ENCODE data around the gene TNFSF10.
"Not testable (repeated sequence)": the region's sequence is repeated elsewhere in the genome, so short reads cannot be mapped to it uniquely, and the experiment has no call there.

The TNFSF10 gene

DNA sequence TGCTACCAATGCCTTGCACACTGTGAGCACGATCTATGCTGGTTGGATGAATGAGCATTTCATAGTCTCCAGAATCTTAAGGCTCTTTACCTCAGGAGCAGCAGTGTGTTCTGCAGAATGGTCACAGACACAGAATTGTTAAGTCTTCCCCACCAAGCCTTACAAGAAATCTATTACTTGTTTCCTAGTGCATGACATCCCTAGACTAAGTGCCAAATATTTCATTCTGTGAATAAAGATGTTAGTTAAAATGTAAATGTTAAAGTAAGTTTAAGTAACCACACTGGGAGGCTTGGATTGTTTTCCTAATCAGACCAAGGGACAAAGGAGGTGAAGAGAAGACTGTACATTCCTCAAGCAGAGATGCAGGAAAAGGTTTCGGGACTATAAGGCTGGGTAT lies 4.1 kb upstream of the TNFSF10 start:
- H3K9me3 ChIP-seq (ENCODE audit: control insufficient read depth in 1 of 2, low read length in 2 of 2): no peaks in the 10 kb centered on the region
- H3K36me3 ChIP-seq (ENCODE audit: control insufficient read depth in 1 of 2, insufficient read depth in 2 of 2, low read length in 2 of 2): no peaks in the 10 kb centered on the region
- peaks cover 4 to 5% of the 10 kb centered on the region in 2 donors for H3K4me1 ChIP-seq (ENCODE audit: control insufficient read depth in 1 of 2, insufficient read depth in 2 of 2, low read length in 2 of 2)
- H3K4me3 ChIP-seq (ENCODE audit: low read depth in 1 of 2, low read length in 2 of 2): no peak overlapping the region
- H3K27me3 ChIP-seq (ENCODE audit: low read depth, low read length): no peaks in the 10 kb centered on the region
- no peak overlapping the region for H3K27ac ChIP-seq (ENCODE audit: low read length)

DNA sequence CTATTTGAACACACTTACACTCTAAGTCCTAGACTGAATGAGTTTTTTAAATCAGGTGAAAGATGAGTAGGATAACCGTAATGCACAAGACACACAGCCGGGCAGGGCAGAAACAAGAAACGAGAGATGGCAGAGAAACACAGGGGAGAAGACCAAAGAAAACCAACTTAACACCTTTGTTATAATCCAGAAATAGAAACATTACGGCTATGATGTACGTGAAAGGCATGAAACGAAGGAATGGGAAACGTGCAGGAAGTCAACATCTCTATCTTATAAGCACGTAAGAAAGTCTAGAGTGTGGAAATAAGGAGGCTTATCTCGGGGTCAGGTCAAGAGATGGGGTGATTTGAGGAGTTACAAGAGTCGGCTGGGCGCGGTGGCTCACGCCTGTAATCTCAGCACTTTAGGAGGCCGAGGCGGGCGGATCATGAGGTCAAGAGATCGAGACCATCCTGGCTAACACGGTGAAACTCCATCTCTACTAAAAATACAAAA lies 1.9 kb upstream of the TNFSF10 start:
- H3K4me3 ChIP-seq (ENCODE audit: low read depth in 1 of 2, low read length in 2 of 2): no peak overlapping the region
- H3K4me1 ChIP-seq (ENCODE audit: control insufficient read depth in 1 of 2, insufficient read depth in 2 of 2, low read length in 2 of 2): peaks cover 3 to 4% of the 10 kb centered on the region in 2 donors
- H3K36me3 ChIP-seq (ENCODE audit: control insufficient read depth in 1 of 2, insufficient read depth in 2 of 2, low read length in 2 of 2): no peaks in the 10 kb centered on the region
- H3K9me3 ChIP-seq (ENCODE audit: control insufficient read depth in 1 of 2, low read length in 2 of 2): no peaks in the 10 kb centered on the region
- no peak overlapping the region for H3K27ac ChIP-seq (ENCODE audit: low read length)
- H3K27me3 ChIP-seq (ENCODE audit: low read depth, low read length): no peaks in the 10 kb centered on the region

GRCh38 chr3:172524611-172525010 lies 1.4 kb upstream of the TNFSF10 start:
- Histone ChIP-seq H3K9me3 (ENCODE audit: control insufficient read depth in 1 of 2, low read length in 2 of 2) (no peaks in the 10 kb centered on the region), H3K4me1 (ENCODE audit: control insufficient read depth in 1 of 2, insufficient read depth in 2 of 2, low read length in 2 of 2) (peaks cover 5% of the 10 kb centered on the region in 2 donors), H3K4me3 (ENCODE audit: low read depth in 1 of 2, low read length in 2 of 2) (no peak overlapping the region), H3K27ac (ENCODE audit: low read length) (no peak overlapping the region), H3K27me3 (ENCODE audit: low read depth, low read length) (no peaks in the 10 kb centered on the region), H3K36me3 (ENCODE audit: control insufficient read depth in 1 of 2, insufficient read depth in 2 of 2, low read length in 2 of 2) (no peaks in the 10 kb centered on the region)

- H3K9me3 ChIP-seq (ENCODE audit: control insufficient read depth in 1 of 2, low read length in 2 of 2); H3K27me3 ChIP-seq (ENCODE audit: low read depth, low read length); H3K36me3 ChIP-seq (ENCODE audit: control insufficient read depth in 1 of 2, insufficient read depth in 2 of 2, low read length in 2 of 2): not testable (repeated sequence)
- peak overlapping the region; percentile 85 for H3K27ac ChIP-seq (ENCODE audit: low read length)
- H3K4me1 ChIP-seq (ENCODE audit: control insufficient read depth in 1 of 2, insufficient read depth in 2 of 2, low read length in 2 of 2): peaks cover 21 to 23% of the 10 kb centered on the region in 2 donors
- peak overlapping the region; percentile 77 to 80 for H3K4me3 ChIP-seq (ENCODE audit: low read depth in 1 of 2, low read length in 2 of 2)
Measured at GRCh38 chr3:172521837-172522726, 1.1 kb downstream of the TNFSF10 start.

DNA sequence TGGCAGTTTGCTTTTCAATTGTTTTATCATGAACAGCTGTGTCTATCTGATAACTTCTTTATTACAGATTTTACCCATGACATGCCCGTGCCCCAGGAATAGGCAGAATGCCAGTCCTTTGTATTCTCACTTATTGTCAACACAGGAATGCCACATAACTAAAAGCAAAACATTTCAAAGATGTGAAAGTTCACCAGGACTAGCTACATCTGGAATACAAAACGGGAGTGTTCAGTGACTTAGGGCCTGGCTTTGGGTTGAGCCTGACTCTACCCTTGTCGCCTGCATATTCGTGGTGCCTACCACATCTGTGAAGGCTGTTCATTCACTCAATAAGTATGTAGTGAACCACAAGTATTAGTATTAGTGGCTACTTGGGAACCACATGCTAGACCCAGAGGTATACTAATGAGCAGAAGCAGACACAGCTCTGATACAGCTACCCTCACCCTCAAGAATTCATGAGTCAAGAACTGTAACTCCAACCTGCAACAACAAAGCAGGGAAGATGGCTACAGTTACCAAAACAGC lies 2.9 kb downstream of the TNFSF10 start:
- H3K36me3 ChIP-seq (ENCODE audit: control insufficient read depth in 1 of 2, insufficient read depth in 2 of 2, low read length in 2 of 2): no peaks in the 10 kb centered on the region
- no peaks in the 10 kb centered on the region for H3K27me3 ChIP-seq (ENCODE audit: low read depth, low read length)
- H3K27ac ChIP-seq (ENCODE audit: low read length): peak overlapping the region; percentile 71
- H3K9me3 ChIP-seq (ENCODE audit: control insufficient read depth in 1 of 2, low read length in 2 of 2): no peaks in the 10 kb centered on the region
- H3K4me3 ChIP-seq (ENCODE audit: low read depth in 1 of 2, low read length in 2 of 2): peak overlapping the region; percentile 6 to 53
- H3K4me1 ChIP-seq (ENCODE audit: control insufficient read depth in 1 of 2, insufficient read depth in 2 of 2, low read length in 2 of 2): peaks cover 28 to 36% of the 10 kb centered on the region in 2 donors

- peaks cover 32 to 39% of the 10 kb centered on the region in 2 donors for H3K4me1 ChIP-seq (ENCODE audit: control insufficient read depth in 1 of 2, insufficient read depth in 2 of 2, low read length in 2 of 2)
- peak overlapping the region; percentile 38 to 45 for H3K4me3 ChIP-seq (ENCODE audit: low read depth in 1 of 2, low read length in 2 of 2)
- H3K9me3 ChIP-seq (ENCODE audit: control insufficient read depth in 1 of 2, low read length in 2 of 2): no peaks in the 10 kb centered on the region
- H3K36me3 ChIP-seq (ENCODE audit: control insufficient read depth in 1 of 2, insufficient read depth in 2 of 2, low read length in 2 of 2): no peaks in the 10 kb centered on the region
- H3K27me3 ChIP-seq (ENCODE audit: low read depth, low read length): no peaks in the 10 kb centered on the region
- H3K27ac ChIP-seq (ENCODE audit: low read length): no peak overlapping the region
Measured at GRCh38 chr3:172519740-172520139, 3.5 kb downstream of the TNFSF10 start.

DNA sequence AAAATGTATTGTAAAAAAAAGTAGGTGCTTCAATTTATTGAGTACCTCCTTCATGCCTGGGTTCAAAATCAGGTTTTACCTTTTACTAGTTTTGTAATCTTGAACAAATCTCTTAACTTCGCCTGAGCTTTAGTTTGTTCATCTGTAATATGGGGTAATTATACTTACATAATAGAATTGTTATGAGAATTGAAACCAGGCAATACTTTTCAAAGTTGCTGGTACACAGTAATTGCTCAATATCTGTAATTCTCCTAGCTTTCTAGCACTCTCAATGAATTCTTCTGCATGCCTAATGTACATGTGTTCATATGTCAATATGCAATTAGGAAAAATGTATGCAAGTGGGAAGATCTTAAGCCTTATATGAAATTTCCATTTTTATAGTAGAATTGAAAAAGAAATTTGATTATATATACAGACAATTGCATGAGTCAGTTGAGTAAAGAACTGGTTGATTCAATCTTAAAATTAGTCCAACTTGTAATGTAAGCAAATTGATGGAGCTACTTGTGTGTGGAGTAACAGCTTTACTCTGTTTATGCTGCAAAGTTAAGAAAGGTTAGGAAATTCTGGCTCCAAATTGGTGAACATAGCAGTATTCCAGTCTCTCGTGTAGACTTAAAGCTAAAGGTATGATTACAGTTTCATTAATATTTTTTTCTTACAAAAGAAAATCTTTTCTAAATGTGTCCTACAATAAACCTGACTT lies 4.1 kb downstream of the TNFSF10 start:
- H3K27me3 ChIP-seq (ENCODE audit: low read depth, low read length): no peaks in the 10 kb centered on the region
- no peak overlapping the region for H3K27ac ChIP-seq (ENCODE audit: low read length)
- H3K36me3 ChIP-seq (ENCODE audit: control insufficient read depth in 1 of 2, insufficient read depth in 2 of 2, low read length in 2 of 2): no peaks in the 10 kb centered on the region
- H3K4me3 ChIP-seq (ENCODE audit: low read depth in 1 of 2, low read length in 2 of 2): peak overlapping the region; percentile 38 to 45
- H3K4me1 ChIP-seq (ENCODE audit: control insufficient read depth in 1 of 2, insufficient read depth in 2 of 2, low read length in 2 of 2): peaks cover 35 to 39% of the 10 kb centered on the region in 2 donors
- no peaks in the 10 kb centered on the region for H3K9me3 ChIP-seq (ENCODE audit: control insufficient read depth in 1 of 2, low read length in 2 of 2)

GRCh38 chr3:172517859-172518466 lies 5.3 kb downstream of the TNFSF10 start:
- Histone ChIP-seq H3K4me1 (ENCODE audit: control insufficient read depth in 1 of 2, insufficient read depth in 2 of 2, low read length in 2 of 2) (peaks cover 33 to 39% of the 10 kb centered on the region in 2 donors), H3K27ac (ENCODE audit: low read length) (peak overlapping the region; percentile 28)

DNA sequence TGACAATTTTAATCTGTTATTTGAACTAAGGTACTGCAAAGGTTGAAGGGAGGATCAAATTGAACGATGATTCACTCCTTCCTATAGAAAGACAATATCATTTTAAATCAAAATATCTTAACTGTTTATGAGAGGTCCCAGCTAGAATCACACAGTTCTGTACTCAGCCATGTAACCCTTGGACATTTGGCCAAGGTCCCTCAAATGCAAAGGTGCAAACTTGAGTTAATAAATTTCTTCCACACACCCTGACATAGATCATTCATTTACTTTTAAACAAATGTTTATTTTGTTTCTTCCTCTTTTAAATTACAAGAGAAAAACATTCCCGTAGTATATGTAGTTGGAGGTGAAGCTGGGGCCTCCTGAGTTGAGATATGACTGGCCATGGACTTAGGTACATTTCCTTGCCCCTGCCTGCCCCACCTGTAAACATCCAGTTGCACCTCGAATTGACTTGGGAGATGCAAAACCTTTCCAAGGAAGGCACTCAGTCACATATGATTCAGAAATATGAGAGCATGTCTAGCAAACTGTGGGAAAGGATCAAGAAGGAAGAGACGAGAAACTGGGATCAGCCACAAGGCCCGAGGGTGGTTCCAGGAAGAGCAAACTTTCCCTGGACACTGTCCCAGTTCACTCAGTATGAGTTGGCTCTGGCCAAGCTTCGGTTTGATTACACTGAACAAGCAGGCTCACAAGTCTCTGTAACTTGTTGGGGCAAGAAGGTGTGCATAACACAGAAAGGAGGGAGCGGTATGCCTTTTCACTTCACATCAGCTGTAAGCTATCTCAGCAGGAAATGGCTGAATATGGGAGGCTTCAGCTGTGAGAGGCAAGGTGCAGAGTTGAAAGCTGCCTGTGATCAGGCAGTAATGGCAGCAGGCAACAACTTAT lies 6.7 kb downstream of the TNFSF10 start:
- peaks cover 33 to 39% of the 10 kb centered on the region in 2 donors for H3K4me1 ChIP-seq (ENCODE audit: control insufficient read depth in 1 of 2, insufficient read depth in 2 of 2, low read length in 2 of 2)
- no peaks in the 10 kb centered on the region for H3K9me3 ChIP-seq (ENCODE audit: control insufficient read depth in 1 of 2, low read length in 2 of 2)
- H3K27me3 ChIP-seq (ENCODE audit: low read depth, low read length): no peaks in the 10 kb centered on the region
- peaks cover 4 to 11% of the 10 kb centered on the region in 2 donors for H3K36me3 ChIP-seq (ENCODE audit: control insufficient read depth in 1 of 2, insufficient read depth in 2 of 2, low read length in 2 of 2)
- peak overlapping the region in 1 of 2 donors; percentile 28 for H3K4me3 ChIP-seq (ENCODE audit: low read depth in 1 of 2, low read length in 2 of 2)
- peak overlapping the region; percentile 67 for H3K27ac ChIP-seq (ENCODE audit: low read length)

More at GRCh38 chr3:172517859-172518466, 5.3 kb downstream of the TNFSF10 start:
- Histone ChIP-seq H3K9me3 (ENCODE audit: control insufficient read depth in 1 of 2, low read length in 2 of 2) (no peaks in the 10 kb centered on the region), H3K4me3 (ENCODE audit: low read depth in 1 of 2, low read length in 2 of 2) (no peak overlapping the region), H3K36me3 (ENCODE audit: control insufficient read depth in 1 of 2, insufficient read depth in 2 of 2, low read length in 2 of 2) (peaks cover 0 to 5% of the 10 kb centered on the region in 2 donors), H3K27me3 (ENCODE audit: low read depth, low read length) (no peaks in the 10 kb centered on the region)

- no peaks in the 10 kb centered on the region for H3K27me3 ChIP-seq (ENCODE audit: low read depth, low read length)
- H3K27ac ChIP-seq (ENCODE audit: low read length): peak overlapping the region; percentile 50
- no peak overlapping the region for H3K4me3 ChIP-seq (ENCODE audit: low read depth in 1 of 2, low read length in 2 of 2)
- no peaks in the 10 kb centered on the region for H3K9me3 ChIP-seq (ENCODE audit: control insufficient read depth in 1 of 2, low read length in 2 of 2)
- peaks cover 33 to 37% of the 10 kb centered on the region in 2 donors for H3K4me1 ChIP-seq (ENCODE audit: control insufficient read depth in 1 of 2, insufficient read depth in 2 of 2, low read length in 2 of 2)
- peaks cover 4 to 21% of the 10 kb centered on the region in 2 donors for H3K36me3 ChIP-seq (ENCODE audit: control insufficient read depth in 1 of 2, insufficient read depth in 2 of 2, low read length in 2 of 2)
Measured at GRCh38 chr3:172515130-172515918, 7.9 kb downstream of the TNFSF10 start.
